ENCODE results near the gene ZFAND3.

The ZFAND3 gene

GRCh38 chr6:38180586-38180985 is 361.1 kb downstream of the ZFAND3 start:
- DNase-seq = no peak

- no peak for DNase-seq
Measured at GRCh38 chr6:38182426-38182825, 362.9 kb downstream of the ZFAND3 start.

- DNase-seq = no peak
Measured at GRCh38 chr6:38183856-38184584, 364.5 kb downstream of the ZFAND3 start.

GRCh38 chr6:38184585-38185080 is 365.1 kb downstream of the ZFAND3 start:
- peak in 11 of 56 donors; percentile 19 to 55 (median 34) for DNase-seq

GRCh38 chr6:38185244-38185643 is 365.7 kb downstream of the ZFAND3 start:
- DNase-seq = peak in 17 of 56 donors; percentile 13 to 56 (median 30)

- no peak for DNase-seq
Measured at GRCh38 chr6:38185752-38186151, 366.2 kb downstream of the ZFAND3 start.

GRCh38 chr6:38187325-38187724 is 367.8 kb downstream of the ZFAND3 start:
- DNase-seq = peak in 3 of 56 donors; percentile 10 to 25 (median 13)

GRCh38 chr6:38187811-38188590 is 368.5 kb downstream of the ZFAND3 start:
- no peak for DNase-seq

- no peak for DNase-seq
Measured at GRCh38 chr6:38188677-38189335, 369.3 kb downstream of the ZFAND3 start.

GRCh38 chr6:38191418-38191817 is 371.9 kb downstream of the ZFAND3 start:
- DNase-seq = no peak

GRCh38 chr6:38192011-38192410 is 372.5 kb downstream of the ZFAND3 start:
- DNase-seq = no peak

GRCh38 chr6:38192487-38192886 is 373.0 kb downstream of the ZFAND3 start:
- DNase-seq = no peak

- no peak for DNase-seq
Measured at GRCh38 chr6:38193051-38193450, 373.5 kb downstream of the ZFAND3 start.

- DNase-seq = peak in 13 of 56 donors; percentile 22 to 71 (median 49)
Measured at GRCh38 chr6:38193481-38194281, 374.2 kb downstream of the ZFAND3 start.

- no peak for DNase-seq
Measured at GRCh38 chr6:38194282-38194572, 374.7 kb downstream of the ZFAND3 start.

- DNase-seq = no peak
Measured at GRCh38 chr6:38194589-38194988, 375.1 kb downstream of the ZFAND3 start.

- DNase-seq = peak in 1 of 56 donors; percentile 22
Measured at GRCh38 chr6:38195113-38195635, 375.6 kb downstream of the ZFAND3 start.

GRCh38 chr6:38198219-38198618 is 378.7 kb downstream of the ZFAND3 start:
- DNase-seq = no peak
